ENCODE results near the gene THRB. TPM values are rescaled to one million over a fixed set of nuclear protein-coding genes. Genes with fewer than 3 reads are reported as not detected.
A peak's percentile ranks its signal among the peaks of the same experiment; 100 is the strongest.

The THRB gene
- total RNA-seq, 3 donors from 2014 or later: 25.1 to 75.5 (median 59.8) TPM

DNA sequence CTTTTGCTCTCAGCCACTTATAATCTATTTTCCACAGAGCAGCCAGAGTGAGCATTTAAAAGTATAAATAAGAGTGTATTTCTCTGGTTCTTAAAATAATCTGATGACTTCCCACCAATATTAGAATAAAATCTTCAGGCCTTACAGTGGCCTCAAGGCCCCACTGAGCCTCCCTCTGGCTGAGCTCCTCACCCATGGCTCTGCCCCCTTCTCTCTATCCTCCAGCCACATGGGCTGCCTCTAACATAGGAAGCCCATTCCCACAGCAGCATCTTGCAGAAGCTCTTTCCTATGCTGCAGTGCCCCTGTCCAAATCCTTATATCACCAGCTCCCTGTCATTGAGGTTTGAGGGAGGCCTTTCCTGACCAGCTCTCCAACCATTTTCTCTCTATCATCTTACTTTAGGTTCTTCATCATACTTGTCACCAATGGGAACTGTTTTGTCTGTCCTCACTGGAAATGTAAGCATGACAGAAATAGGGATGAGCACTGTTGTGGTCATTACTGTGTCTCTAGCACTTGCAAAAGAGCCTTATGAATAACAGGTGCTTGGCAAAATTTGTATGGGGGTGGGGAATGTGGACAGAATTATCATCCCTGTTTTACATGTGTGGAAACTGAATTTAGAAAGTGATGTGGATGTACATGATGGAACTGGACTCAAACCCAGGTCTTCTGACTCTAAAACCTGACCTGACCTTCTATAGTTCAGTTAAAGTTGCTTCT is 299.0 kb downstream of the THRB start:
- TF ChIP-seq, protein P1, sequence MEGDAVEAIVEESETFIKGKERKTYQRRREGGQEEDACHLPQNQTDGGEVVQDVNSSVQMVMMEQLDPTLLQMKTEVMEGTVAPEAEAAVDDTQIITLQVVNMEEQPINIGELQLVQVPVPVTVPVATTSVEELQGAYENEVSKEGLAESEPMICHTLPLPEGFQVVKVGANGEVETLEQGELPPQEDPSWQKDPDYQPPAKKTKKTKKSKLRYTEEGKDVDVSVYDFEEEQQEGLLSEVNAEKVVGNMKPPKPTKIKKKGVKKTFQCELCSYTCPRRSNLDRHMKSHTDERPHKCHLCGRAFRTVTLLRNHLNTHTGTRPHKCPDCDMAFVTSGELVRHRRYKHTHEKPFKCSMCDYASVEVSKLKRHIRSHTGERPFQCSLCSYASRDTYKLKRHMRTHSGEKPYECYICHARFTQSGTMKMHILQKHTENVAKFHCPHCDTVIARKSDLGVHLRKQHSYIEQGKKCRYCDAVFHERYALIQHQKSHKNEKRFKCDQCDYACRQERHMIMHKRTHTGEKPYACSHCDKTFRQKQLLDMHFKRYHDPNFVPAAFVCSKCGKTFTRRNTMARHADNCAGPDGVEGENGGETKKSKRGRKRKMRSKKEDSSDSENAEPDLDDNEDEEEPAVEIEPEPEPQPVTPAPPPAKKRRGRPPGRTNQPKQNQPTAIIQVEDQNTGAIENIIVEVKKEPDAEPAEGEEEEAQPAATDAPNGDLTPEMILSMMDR (IDR thresholded peaks at IDR 0.05): no peak
- ATAC-seq (no peak), DNase-seq (no peak)
- Histone ChIP-seq H3K9me3 (no peaks in the 10 kb centered on the region), H3K4me3 (no peak overlapping the region), H3K36me3 (ENCODE audit: low read depth) (no peaks in the 10 kb centered on the region), H3K4me1 (ENCODE audit: low read depth) (no peaks in the 10 kb centered on the region)
- intact Hi-C loops (cut with DNase I, micrococcal nuclease): no loop called here

DNA sequence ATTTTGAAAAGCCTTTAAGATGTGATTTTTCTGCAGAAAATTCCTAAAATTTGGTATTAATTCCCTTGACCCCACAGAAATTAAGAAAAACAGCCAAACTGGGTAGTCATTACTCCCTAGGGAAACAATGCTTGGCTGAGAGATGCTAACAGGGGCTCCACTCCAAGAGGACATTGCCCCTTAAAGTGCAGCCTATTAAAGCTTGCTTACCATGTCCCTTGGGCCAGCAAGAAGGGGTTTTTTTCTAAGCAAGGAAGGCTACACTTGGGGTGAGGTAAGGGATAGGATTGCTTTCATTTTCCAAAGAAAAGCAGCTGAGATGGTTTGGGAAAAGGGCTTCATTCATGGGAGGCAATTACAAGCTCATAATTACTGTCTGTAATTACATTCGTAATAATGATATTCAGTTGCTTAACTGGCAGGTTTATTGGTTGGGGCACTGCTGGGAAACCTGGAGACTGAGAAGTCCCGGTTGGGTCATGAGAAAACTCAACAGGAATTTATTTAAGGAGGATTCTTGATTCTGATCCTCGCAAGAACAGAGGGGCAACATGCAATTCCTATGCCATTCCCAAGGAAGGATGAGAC is 302.1 kb downstream of the THRB start:
- DNase-seq: no peak
- TF ChIP-seq, protein P1 (IDR thresholded peaks at IDR 0.05): no peak
- Histone ChIP-seq H3K36me3 (ENCODE audit: low read depth) (no peaks in the 10 kb centered on the region), H3K9me3 (no peaks in the 10 kb centered on the region), H3K4me1 (ENCODE audit: low read depth) (no peaks in the 10 kb centered on the region), H3K4me3 (no peak overlapping the region)
- intact Hi-C loops (cut with DNase I, micrococcal nuclease): no loop called here
- no peak for ATAC-seq

DNA sequence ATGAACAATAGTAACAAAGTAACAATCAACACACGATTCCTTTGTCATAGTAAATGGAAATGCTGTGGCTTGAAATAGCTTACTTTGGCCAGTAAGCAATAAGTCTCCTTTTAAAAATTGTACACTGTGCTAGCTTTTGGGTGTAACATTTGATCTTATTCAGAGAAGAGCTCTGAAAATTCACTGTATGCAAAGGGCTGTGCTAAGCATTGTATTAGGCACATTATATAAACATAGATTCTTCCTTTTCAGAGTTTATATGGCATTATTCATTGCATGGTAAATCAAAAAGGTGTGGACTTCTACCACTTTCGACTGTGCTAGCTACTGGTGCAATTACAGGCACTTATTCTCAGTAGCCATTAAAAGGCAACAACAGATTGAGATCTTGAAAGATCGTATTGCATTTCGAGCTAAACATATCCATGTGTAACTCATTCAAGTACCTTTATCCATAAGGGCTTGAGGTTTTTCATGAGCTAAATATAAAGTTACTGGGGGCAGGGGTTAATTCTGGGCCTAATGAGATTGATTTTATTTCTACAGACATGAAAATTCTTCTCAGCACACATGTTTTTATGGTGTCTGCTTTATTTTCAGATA is 302.7 kb downstream of the THRB start:
- no peaks in the 10 kb centered on the region for H3K36me3 ChIP-seq (ENCODE audit: low read depth)
- no peaks in the 10 kb centered on the region for H3K9me3 ChIP-seq
- H3K4me1 ChIP-seq (ENCODE audit: low read depth): no peaks in the 10 kb centered on the region
- ATAC-seq: no peak
- TF ChIP-seq, protein P1 (IDR thresholded peaks at IDR 0.05): no peak
- no peak overlapping the region for H3K4me3 ChIP-seq
- intact Hi-C loops (cut with DNase I, micrococcal nuclease): no loop called here
- no peak for DNase-seq

DNA sequence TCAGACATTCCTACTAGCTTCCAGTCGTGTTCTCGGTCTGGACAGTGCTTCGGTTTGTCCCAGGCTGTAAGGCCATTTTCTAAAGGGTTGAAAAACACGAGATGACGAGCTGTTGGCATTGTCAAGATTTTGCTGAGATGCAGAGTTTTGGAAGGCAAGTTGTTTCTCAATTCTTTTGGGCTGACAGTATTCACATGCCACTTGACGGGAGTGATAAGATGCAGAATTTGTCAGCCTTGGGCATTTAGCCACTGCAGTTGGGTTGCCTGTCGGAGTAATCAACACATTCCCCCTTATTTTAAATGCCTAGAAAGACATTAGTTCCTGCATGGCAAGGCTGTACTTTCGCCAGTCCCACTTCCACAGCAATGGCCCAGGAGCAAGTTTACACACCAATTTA is 304.4 kb downstream of the THRB start:
- Histone ChIP-seq H3K4me3 (no peak overlapping the region), H3K36me3 (ENCODE audit: low read depth) (no peaks in the 10 kb centered on the region), H3K9me3 (no peaks in the 10 kb centered on the region), H3K4me1 (ENCODE audit: low read depth) (no peaks in the 10 kb centered on the region)
- ATAC-seq (no peak), DNase-seq (no peak)
- TF ChIP-seq, protein P1 (IDR thresholded peaks at IDR 0.05): no peak
- intact Hi-C loops (cut with DNase I, micrococcal nuclease): no loop called here

DNA sequence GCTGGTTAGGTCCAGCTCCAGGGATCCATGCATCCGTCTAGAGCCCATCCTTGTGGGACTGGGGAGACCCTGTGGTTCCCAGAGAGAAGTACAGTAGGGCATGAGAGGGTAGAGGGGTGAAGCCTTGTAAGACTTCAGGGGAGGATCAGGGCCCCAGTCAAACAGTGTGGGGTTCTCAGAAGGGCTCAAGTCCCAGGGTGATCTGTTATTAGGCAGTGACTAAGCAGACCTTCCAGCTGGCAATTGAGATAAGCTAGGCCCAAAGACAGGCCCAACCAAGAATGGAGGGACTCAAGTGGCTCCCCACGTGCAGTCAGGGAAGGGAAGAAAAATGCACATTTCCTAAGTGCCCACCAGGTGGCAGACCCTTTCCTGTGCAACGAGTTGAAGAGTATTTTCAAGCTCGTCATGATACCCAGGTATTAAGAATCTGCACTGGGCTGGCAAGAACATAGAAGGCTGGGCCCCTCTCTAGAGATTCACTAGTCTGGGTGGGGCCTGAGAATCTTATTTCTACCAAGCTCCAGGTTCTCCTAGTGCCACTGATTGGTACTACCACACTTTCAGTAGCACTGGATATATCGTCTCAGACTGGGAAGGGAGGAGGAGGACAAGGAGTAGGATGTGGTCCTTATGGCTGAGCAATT is 308.8 kb downstream of the THRB start:
- intact Hi-C loops (cut with DNase I, micrococcal nuclease): no loop called here

More for the DNA sequence above, 308.8 kb downstream of the THRB start:
- Histone ChIP-seq H3K4me1 (ENCODE audit: low read depth) (no peaks in the 10 kb centered on the region), H3K36me3 (ENCODE audit: low read depth) (no peaks in the 10 kb centered on the region), H3K9me3 (no peaks in the 10 kb centered on the region), H3K4me3 (no peak overlapping the region)
- DNase-seq (peak in 1 of 3 donors; percentile 11), ATAC-seq (peak; percentile 72)
- TF ChIP-seq, protein P1 (IDR thresholded peaks at IDR 0.05): peak; percentile 24
